T-helper 2 cell (primary cell): ENCODE data around the gene DNPH1.

Experiments used
- DNase-seq, 5 experiments: peaks; one replicate each; pipeline versions ENCODE4 v3.0.0 to v3.0.0-alpha.2; 2012 to 2022

The DNPH1 gene

GRCh38 chr6:43243664-43244321, 14.5 kb upstream of the DNPH1 start:
- no peak for DNase-seq

- peak in 3 of 5 experiments; percentile 19 to 43 (median 33) for DNase-seq
These were observed 13.8 kb upstream of the DNPH1 start, which contains the start of gene TTBK1 for GRCh38 chr6:43242908-43243663. TSS of gene TTBK1 (plus strand) at chr6:43243481. CDS start at chr6:43246661, 3,180 bp downstream.

GRCh38 chr6:43241446-43241845, 12.2 kb upstream of the DNPH1 start:
- DNase-seq: no peak

- no peak for DNase-seq
These were observed 11.7 kb upstream of the DNPH1 start for GRCh38 chr6:43240950-43241349.

- DNase-seq: no peak
These were observed 9.8 kb upstream of the DNPH1 start for GRCh38 chr6:43239054-43239453.

- DNase-seq: no peak
These were observed 6.6 kb upstream of the DNPH1 start for GRCh38 chr6:43235841-43236240.

- no peak for DNase-seq
These were observed 2.6 kb upstream of the DNPH1 start for GRCh38 chr6:43231735-43232450.

- DNase-seq: no peak
These were observed 1.8 kb upstream of the DNPH1 start for GRCh38 chr6:43231053-43231452.

GRCh38 chr6:43229803-43230620, 731 bp upstream of the DNPH1 start:
- no peak for DNase-seq

GRCh38 chr6:43226192-43226851, 3.0 kb downstream of the DNPH1 start:
- no peak for DNase-seq

- no peak for DNase-seq
These were observed 6.1 kb downstream of the DNPH1 start for GRCh38 chr6:43223175-43223574.

GRCh38 chr6:43222418-43223059, 6.7 kb downstream of the DNPH1 start:
- no peak for DNase-seq

GRCh38 chr6:43221046-43221972, 8.0 kb downstream of the DNPH1 start:
- DNase-seq: no peak

- no peak for DNase-seq
These were observed 8.8 kb downstream of the DNPH1 start for GRCh38 chr6:43220439-43220951.

GRCh38 chr6:43219814-43220213, 9.5 kb downstream of the DNPH1 start:
- no peak for DNase-seq

GRCh38 chr6:43219119-43219518, 10.2 kb downstream of the DNPH1 start:
- no peak for DNase-seq

- DNase-seq: no peak
These were observed 11.9 kb downstream of the DNPH1 start for GRCh38 chr6:43217351-43217750.

GRCh38 chr6:43216200-43216599, 13.1 kb downstream of the DNPH1 start:
- no peak for DNase-seq

- no peak for DNase-seq
These were observed 14.2 kb downstream of the DNPH1 start for GRCh38 chr6:43215066-43215465.

- no peak for DNase-seq
These were observed 15.8 kb downstream of the DNPH1 start for GRCh38 chr6:43213431-43213830.
